K562 (cell line): ENCODE data around the gene ZNF548. TPM values are rescaled to one million over a fixed set of nuclear protein-coding genes. Genes with fewer than 3 reads are reported as not detected.

Source experiments
- ASH1L ChIP-seq: fragments of 450-650 bp; IDR thresholded peaks from 2 replicates; pipeline ENCODE4 v1.6.1; 2018; ENCODE audit warnings: borderline replicate concordance, mild to moderate bottlenecking, low read depth; ENCODE audit not compliant: partially characterized antibody
- CHD1 ChIP-seq: fragments of 200-600 bp; sonication (generic); IDR thresholded peaks from one replicate; pipeline ENCODE4 v1.6.1; 2012; ENCODE audit warnings: mild to moderate bottlenecking, moderate library complexity, low read length, inconsistent platforms
- EZH2 ChIP-seq: IDR thresholded peaks from 2 replicates; pipeline ENCODE4 v1.6.1; 2012; ENCODE audit warnings: low read depth, mild to moderate bottlenecking, inconsistent platforms, low read length, borderline replicate concordance
- IRF2 ChIP-seq: sonication (generic); formaldehyde crosslinking; IDR thresholded peaks from 2 replicates; pipeline ENCODE4 v1.8.1; 2022; ENCODE audit warnings: mild to moderate bottlenecking, missing genetic modification reagents
- MECOM ChIP-seq: fragments of 250-450 bp; sonication (Bioruptor Pico); IDR thresholded peaks from 2 replicates; pipeline ENCODE4 v1.8.0; 2022; ENCODE audit warnings: inconsistent platforms
- MIER1 ChIP-seq: fragments of 450-650 bp; IDR thresholded peaks from 2 replicates; pipeline ENCODE4 v1.6.1; 2016; ENCODE audit warnings: antibody characterized with exemption, mild to moderate bottlenecking, low read depth
- NFRKB ChIP-seq: fragments of 450-650 bp; IDR thresholded peaks from 2 replicates; pipeline ENCODE4 v1.6.1; 2016; ENCODE audit warnings: low read depth
- PTTG1 ChIP-seq: fragments of 450-650 bp; IDR thresholded peaks from 2 replicates; pipeline ENCODE4 v1.6.1; 2016; ENCODE audit warnings: low read depth, mild to moderate bottlenecking, missing genetic modification characterization, missing compliant biosample characterization
- RAD21 ChIP-seq, 2 experiments: fragments of 250-450 bp in 1 of 2; fragments of 450-650 bp in 1 of 2; sonication (Bioruptor Pico) in 1 of 2; formaldehyde crosslinking in 1 of 2; IDR thresholded peaks in 1 of 2; conservative IDR thresholded peaks in 1 of 2; 2 replicates each; pipeline versions ENCODE4 v1.4.0 to v1.8.0; 2020 to 2022; ENCODE audit warnings: mild to moderate bottlenecking in 2 of 2, moderate library complexity in 1 of 2
- ZKSCAN1 ChIP-seq: fragments of 150-350 bp; IDR thresholded peaks from 2 replicates; pipeline ENCODE4 v1.6.1; 2016; ENCODE audit warnings: low read depth, low read length
- ZNF253 ChIP-seq: fragments of 250-450 bp; sonication (Bioruptor Pico); conservative IDR thresholded peaks from 2 replicates; pipeline ENCODE4 v1.6.1; 2021; ENCODE audit warnings: mild to moderate bottlenecking
- ZNF280A ChIP-seq: fragments of 450-650 bp; IDR thresholded peaks from 2 replicates; pipeline ENCODE4 v1.6.1; 2018; ENCODE audit warnings: mild to moderate bottlenecking, low read depth; ENCODE audit not compliant: partially characterized antibody
- ZNF507 ChIP-seq: conservative IDR thresholded peaks from 2 replicates; pipeline ENCODE4 v1.6.1; 2017; ENCODE audit warnings: missing genetic modification characterization, missing compliant biosample characterization
- ZNF699 ChIP-seq: fragments of 250-450 bp; sonication (Bioruptor Pico); IDR thresholded peaks from 2 replicates; pipeline ENCODE4 v1.8.0; 2021; ENCODE audit warnings: mild to moderate bottlenecking, moderate library complexity; ENCODE audit not compliant: insufficient replicate concordance
- polyA plus RNA-seq, 8 experiments: library from polyadenylated mRNA; depleted of rRNA in 4 of 8; stranded (reverse) in 5 of 8; unstranded in 3 of 8; fragments of >200 nt; fragmentation: Nextera tagmentation in 2 of 8; fragmentation: Illumina TruSeq in 1 of 8; extraction: Ambion mirVana in 2 of 8; extraction: Trizol in 1 of 8; gene quantifications; 2 replicates each; pipeline versions ENCODE4 v1.2.1 to v1.2.3, GENCODE V29; 2011 to 2014; ENCODE audit warnings: inconsistent platforms in 1 of 8, missing spikeins in 1 of 8
- total RNA-seq, 7 experiments: library from RNA; depleted of rRNA in 6 of 7; stranded (reverse); fragments of >200 nt in 6 of 7; fragmentation: Illumina TruSeq in 2 of 7; extraction: Trizol in 2 of 7; gene quantifications; 2 replicates each; pipeline versions ENCODE4 v1.2.1 to v1.2.3, GENCODE V29; 2011 to 2021; ENCODE audit warnings: low replicate concordance in 1 of 7
- TF ChIP-seq, protein P1 (sequence below), 3 experiments: fragments of 200-800 bp in 1 of 3; fragments of 250-450 bp in 1 of 3; fragments of 450-650 bp in 1 of 3; sonication (Bioruptor Pico) in 1 of 3; sonication (Bioruptor generic) in 1 of 3; formaldehyde crosslinking in 1 of 3; IDR thresholded peaks; 2 replicates each; pipeline versions ENCODE4 v1.6.1 to v1.8.0; 2016 to 2022; ENCODE audit warnings: mild to moderate bottlenecking in 2 of 3, missing genetic modification characterization in 2 of 3, missing compliant biosample characterization in 1 of 3, moderate library complexity in 1 of 3
- TF ChIP-seq, protein P2 (sequence below): fragments of 450-650 bp; formaldehyde crosslinking; IDR thresholded peaks from 2 replicates; pipeline ENCODE4 v1.4.0; 2020; ENCODE audit warnings: mild to moderate bottlenecking, moderate library complexity
- TF ChIP-seq, protein P3 (sequence below), 3 experiments: IDR thresholded peaks in 2 of 3; conservative IDR thresholded peaks in 1 of 3; 2 replicates each; pipeline ENCODE4 v1.5.1; 2011 to 2012; ENCODE audit warnings: low read length in 3 of 3, mild to moderate bottlenecking in 3 of 3, control low read depth in 2 of 3, improper control_type of control experiment in 1 of 3, inconsistent platforms in 1 of 3, low read depth in 1 of 3, mixed read lengths in 1 of 3, moderate library complexity in 1 of 3; ENCODE audit not compliant: insufficient read depth in 2 of 3

The ZNF548 gene
- total and polyA plus RNA-seq, 9 of the 15 experiments (the other 6 are each of a cell fraction or from before 2014, with no cell fraction given), result 1.5 to 8.7 (median 4.5) TPM

DNA sequence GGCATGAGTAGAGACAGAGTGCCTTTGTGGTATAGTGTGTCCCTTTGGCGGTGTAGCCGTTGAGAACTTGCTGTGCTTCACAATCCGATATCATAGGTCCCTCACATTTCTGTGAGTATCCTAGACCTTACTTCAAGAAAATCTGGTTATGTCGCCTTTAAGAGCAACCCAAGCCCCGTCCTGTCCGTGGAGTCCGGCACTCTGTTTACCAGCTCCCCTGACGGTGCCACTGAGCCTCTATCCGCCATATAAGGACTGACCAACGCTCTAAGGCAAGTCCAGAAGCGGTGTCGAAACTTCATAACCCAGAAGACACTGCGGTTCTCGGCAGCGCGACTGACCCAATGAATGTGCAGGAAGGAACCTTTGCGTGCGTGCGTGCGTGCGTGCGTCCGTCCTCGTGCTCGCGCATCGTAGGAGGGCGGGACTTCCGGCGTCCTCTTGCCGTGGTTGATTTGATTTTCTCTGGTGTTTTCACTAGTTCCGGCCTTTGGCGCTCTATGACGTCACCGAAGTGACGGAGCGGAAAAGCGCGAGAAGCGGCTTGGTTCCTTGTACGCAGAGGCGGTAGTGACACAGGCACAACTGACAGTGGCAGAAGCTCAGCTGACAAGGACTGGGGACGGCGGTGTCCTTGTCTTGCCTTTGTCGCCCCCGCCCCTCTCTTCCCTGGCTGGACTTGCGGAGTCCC lies 26.5 kb upstream of the ZNF548 start, which contains the start of the genes TRAPPC2B and ZNF547 (continued):
- TF ChIP-seq ZNF280A (no peak), EZH2 (no peak), MIER1 (no peak), RAD21 (CRISPR knock-in tag; conservative IDR thresholded peaks at IDR 0.05 in 1 of 2, IDR thresholded peaks at IDR 0.05 in 1 of 2) (no peak), MECOM (CRISPR knock-in tag) (no peak), IRF2 (CRISPR knock-in tag) (no peak), CHD1 (no peak), PTTG1 (no peak), ZNF253 (CRISPR knock-in tag) (no peak), NFRKB (0 out of 2 replicates have a peak, but pooled peaks have one; percentile 44), ZNF699 (CRISPR knock-in tag) (no peak), ZKSCAN1 (no peak), ASH1L (no peak), ZNF507 (no peak)
- TF ChIP-seq, protein P1, sequence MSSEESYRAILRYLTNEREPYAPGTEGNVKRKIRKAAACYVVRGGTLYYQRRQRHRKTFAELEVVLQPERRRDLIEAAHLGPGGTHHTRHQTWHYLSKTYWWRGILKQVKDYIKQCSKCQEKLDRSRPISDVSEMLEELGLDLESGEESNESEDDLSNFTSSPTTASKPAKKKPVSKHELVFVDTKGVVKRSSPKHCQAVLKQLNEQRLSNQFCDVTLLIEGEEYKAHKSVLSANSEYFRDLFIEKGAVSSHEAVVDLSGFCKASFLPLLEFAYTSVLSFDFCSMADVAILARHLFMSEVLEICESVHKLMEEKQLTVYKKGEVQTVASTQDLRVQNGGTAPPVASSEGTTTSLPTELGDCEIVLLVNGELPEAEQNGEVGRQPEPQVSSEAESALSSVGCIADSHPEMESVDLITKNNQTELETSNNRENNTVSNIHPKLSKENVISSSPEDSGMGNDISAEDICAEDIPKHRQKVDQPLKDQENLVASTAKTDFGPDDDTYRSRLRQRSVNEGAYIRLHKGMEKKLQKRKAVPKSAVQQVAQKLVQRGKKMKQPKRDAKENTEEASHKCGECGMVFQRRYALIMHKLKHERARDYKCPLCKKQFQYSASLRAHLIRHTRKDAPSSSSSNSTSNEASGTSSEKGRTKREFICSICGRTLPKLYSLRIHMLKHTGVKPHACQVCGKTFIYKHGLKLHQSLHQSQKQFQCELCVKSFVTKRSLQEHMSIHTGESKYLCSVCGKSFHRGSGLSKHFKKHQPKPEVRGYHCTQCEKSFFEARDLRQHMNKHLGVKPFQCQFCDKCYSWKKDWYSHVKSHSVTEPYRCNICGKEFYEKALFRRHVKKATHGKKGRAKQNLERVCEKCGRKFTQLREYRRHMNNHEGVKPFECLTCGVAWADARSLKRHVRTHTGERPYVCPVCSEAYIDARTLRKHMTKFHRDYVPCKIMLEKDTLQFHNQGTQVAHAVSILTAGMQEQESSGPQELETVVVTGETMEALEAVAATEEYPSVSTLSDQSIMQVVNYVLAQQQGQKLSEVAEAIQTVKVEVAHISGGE (CRISPR knock-in tag; IDR thresholded peaks at IDR 0.05), result peak in 1 of 3 experiments; percentile 36; a peak in 1 of 6 replicates
- TF ChIP-seq, protein P2, sequence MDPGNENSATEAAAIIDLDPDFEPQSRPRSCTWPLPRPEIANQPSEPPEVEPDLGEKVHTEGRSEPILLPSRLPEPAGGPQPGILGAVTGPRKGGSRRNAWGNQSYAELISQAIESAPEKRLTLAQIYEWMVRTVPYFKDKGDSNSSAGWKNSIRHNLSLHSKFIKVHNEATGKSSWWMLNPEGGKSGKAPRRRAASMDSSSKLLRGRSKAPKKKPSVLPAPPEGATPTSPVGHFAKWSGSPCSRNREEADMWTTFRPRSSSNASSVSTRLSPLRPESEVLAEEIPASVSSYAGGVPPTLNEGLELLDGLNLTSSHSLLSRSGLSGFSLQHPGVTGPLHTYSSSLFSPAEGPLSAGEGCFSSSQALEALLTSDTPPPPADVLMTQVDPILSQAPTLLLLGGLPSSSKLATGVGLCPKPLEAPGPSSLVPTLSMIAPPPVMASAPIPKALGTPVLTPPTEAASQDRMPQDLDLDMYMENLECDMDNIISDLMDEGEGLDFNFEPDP (CRISPR knock-in tag), result no peak
- TF ChIP-seq, protein P3, sequence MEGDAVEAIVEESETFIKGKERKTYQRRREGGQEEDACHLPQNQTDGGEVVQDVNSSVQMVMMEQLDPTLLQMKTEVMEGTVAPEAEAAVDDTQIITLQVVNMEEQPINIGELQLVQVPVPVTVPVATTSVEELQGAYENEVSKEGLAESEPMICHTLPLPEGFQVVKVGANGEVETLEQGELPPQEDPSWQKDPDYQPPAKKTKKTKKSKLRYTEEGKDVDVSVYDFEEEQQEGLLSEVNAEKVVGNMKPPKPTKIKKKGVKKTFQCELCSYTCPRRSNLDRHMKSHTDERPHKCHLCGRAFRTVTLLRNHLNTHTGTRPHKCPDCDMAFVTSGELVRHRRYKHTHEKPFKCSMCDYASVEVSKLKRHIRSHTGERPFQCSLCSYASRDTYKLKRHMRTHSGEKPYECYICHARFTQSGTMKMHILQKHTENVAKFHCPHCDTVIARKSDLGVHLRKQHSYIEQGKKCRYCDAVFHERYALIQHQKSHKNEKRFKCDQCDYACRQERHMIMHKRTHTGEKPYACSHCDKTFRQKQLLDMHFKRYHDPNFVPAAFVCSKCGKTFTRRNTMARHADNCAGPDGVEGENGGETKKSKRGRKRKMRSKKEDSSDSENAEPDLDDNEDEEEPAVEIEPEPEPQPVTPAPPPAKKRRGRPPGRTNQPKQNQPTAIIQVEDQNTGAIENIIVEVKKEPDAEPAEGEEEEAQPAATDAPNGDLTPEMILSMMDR (IDR thresholded peaks at IDR 0.05 in 2 of 3, conservative IDR thresholded peaks at IDR 0.05 in 1 of 3; ENCODE audit: insufficient read depth in 2 of 3, low read depth in 1 of 3, low read length in 3 of 3), result no peak
